ENCODE results near the gene NMB.

DNA sequence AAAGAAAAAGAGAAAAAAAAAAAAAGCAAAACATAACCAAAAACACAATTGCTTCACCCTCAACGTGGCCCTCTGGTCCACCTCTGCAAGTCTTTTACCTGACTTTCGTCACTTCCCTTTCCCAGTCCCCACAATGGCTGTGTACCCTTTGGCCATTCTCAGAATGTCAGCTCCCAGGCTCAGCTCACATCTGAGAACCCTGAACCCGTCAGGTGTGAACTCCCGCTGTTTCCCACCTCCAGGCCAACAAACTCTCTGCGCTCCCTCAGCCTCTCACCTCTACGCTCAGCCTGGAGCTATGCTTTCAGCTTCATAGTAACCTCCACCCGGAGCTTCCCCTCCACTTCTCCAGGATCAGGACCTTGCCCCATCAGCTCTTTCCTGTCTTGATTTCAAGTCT lies 33.6 kb downstream of the NMB start:
- TF ChIP-seq, protein P1, sequence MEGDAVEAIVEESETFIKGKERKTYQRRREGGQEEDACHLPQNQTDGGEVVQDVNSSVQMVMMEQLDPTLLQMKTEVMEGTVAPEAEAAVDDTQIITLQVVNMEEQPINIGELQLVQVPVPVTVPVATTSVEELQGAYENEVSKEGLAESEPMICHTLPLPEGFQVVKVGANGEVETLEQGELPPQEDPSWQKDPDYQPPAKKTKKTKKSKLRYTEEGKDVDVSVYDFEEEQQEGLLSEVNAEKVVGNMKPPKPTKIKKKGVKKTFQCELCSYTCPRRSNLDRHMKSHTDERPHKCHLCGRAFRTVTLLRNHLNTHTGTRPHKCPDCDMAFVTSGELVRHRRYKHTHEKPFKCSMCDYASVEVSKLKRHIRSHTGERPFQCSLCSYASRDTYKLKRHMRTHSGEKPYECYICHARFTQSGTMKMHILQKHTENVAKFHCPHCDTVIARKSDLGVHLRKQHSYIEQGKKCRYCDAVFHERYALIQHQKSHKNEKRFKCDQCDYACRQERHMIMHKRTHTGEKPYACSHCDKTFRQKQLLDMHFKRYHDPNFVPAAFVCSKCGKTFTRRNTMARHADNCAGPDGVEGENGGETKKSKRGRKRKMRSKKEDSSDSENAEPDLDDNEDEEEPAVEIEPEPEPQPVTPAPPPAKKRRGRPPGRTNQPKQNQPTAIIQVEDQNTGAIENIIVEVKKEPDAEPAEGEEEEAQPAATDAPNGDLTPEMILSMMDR (IDR thresholded peaks at IDR 0.05), result no peak
- no peak for TF ChIP-seq POLR2AphosphoS5 (IDR thresholded peaks at IDR 0.05)

Data from sigmoid colon (tissue), 4 donors.